HG03521 (cell line): ENCODE measurements around the gene CROCC2.

ENCODE experiments used
- ATAC-seq: cut with Tn5 transposase; IDR thresholded peaks from one replicate; pipeline ENCODE4 v1.9.1; 2021; ENCODE audit warnings: mild to moderate bottlenecking, moderate library complexity; ENCODE audit not compliant: unreplicated experiment

The CROCC2 gene

DNA sequence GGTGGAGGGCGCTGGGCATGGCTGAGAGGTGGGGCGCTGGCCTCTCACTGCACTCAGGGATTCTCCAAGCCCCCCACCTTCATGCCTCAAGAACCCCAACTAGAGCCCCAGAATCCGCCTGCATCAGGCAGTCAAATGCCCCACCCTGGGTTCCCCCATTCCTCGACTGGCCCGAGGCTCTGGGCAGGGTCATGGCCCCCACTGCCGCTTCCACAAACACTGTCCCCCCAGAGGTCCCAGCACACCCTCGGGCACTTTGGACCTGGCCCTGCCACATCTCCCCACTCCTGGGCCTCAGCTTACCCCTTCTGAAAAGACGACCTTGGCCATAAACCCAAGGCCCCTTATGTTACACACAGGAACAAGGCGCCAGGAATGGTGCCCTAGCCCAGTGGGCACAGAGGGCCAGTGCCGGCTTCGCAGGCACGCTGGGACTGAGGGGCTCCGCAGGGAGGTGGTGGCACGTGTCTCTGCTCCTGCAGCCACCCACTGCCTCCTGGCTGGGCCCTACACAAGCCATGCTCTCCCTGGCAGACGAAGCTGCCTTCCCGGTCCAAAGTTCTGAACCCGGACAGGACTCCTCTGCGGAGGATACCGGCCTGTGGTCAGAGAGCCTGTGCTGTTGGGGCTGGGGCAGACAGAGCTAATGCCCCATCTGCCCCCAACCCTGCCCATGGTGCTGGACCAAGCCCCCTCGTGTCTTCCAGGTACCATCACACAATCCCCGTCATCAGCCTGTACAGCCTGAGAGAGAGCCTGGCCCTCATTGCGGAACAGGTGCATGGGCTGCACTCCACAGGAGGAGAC, 30.7 kb upstream of the CROCC2 start:
- ATAC-seq = no peak

DNA sequence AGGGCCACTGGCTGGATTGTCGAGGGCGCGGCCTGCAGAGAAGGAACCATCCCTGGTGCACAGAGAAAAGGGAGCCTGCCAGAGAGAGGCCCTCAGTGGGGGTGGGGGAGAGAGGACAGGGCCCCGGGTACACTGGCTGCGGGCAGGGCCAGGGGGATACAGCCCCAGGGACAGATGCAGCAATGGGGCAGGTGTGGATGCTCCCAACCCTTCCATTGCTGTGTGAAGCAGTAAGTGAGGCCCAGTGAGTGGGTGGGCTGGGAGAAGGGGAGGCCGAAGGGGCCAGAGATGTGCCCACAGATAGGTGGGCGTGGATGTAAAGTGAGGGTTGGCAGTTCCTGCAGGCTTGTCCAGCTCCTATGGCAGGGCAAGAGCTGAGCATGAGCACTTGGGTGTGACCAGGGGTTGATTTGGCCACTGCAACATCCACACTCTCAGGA, 30.1 kb upstream of the CROCC2 start:
- ATAC-seq = no peak

DNA sequence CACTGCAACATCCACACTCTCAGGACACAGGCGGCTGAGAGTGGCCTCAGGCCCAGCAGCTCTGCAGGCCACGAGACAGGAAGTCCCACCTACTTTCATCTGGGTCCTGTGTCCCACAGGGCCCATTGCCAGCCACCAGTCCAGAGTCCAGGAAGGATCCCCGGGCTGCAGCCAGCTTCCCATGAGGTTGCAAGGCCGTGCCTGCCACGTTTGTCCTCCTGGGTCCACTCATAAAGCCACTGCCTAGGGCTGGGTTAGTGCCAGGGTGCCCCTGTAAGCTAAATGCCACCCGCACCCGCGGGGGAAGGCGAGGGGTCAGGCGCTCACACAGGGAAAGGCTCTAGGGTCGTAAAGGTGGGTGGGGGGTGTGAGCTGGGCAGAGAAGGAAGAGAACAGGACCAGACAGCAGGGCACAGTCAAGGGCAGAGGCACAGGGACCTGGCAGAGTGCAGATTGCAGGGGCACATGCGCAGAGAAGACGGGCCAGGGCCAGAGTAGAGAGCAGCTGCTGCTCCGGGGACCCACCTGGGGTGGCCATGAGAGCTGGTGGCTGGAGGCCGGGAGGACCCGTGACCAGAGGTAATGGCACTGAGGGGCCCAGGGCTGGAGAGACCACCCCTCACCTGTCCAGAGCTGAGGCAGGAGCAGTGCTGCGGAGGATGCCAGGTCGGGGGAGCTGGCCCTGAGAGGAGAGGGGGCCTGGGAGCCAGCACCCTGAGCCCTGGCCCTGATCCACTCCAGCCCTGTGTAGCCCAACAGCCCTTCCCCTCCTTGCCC, 29.5 kb upstream of the CROCC2 start:
- no peak for ATAC-seq

DNA sequence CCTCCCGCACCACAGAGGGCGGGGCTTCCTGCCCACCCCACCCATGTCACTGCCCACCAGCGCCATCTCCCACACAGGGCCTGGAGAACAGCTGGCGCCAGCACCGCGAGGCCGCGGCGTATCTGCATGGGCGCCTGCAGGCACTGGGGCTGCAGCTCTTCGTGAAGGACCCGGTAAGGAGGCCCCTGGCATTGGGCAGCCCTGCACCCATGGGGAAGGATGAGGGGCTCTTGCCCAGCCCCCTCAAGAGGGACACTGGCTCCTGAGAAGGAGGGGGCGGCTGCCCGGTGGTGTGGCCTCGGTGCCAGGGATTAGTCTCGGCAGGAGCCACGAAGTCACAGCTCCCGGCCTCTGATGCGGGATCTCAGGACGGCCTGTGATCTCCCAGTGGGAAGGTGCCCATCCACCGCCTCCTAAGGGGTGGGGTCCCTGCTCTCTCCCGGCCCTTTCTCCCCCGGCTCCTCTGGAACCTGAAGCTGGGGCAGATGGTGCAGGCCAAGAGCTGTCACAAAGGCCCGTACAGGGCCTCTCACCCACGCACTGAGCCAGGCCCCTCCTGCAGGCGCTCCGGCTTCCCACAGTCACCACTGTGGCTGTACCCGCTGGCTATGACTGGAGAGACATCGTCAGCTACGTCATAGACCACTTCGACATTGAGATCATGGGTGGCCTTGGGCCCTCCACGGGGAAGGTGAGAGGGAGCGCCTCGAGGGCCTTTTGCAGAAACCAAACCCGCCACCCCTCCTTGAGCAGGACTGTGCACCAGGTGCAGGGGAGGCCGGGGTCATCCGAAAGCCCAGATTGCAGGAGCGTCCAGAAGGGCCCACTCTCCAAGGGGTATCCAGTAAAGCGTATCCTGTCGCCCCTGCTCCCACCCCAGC, 28.4 kb upstream of the CROCC2 start:
- ATAC-seq = no peak

DNA sequence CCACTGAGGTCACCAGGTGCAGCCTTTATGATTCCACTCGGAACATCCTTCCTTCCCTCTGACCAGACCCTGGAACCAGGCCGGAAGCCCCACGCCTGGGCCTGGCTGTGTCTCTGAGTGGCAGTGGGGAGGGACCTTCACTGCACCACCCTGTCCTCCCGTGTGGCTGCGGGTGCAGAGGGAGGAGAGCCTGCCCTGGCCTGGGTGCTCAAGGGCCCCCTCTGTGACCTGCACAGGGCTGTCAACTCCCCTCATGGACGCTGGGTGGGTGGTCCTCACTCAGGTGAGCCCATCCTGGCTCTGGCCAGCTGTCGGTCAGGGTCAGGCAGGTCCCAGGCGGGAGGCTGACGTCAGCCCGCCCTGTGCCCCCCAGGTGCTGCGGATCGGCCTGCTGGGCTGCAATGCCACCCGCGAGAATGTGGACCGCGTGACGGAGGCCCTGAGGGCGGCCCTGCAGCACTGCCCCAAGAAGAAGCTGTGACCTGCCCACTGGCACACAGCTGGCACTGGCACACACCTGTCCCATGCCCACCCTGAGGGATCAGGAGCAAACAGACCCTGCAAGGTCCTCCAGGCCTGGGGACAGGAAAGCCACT, 27.7 kb upstream of the CROCC2 start:
- no peak for ATAC-seq

DNA sequence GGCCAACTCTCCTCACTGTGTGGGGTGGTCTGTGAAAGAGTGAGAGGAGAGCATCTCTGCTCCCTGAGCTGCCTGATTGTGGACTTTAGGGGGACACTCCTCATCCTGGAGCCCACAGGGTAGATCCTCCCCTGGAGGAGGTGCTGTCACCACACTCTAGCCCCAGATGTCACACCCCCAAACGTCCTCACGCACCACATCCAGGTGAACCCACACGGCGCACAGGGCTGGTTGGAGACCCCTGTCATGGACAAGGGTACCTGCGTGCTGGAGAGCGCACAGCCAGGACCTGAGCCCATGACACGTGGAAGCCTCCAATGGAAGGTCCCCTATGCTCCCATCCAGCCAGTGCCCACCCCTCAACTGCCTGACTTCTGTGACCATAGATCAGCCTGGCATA, 27.0 kb upstream of the CROCC2 start:
- ATAC-seq = no peak

DNA sequence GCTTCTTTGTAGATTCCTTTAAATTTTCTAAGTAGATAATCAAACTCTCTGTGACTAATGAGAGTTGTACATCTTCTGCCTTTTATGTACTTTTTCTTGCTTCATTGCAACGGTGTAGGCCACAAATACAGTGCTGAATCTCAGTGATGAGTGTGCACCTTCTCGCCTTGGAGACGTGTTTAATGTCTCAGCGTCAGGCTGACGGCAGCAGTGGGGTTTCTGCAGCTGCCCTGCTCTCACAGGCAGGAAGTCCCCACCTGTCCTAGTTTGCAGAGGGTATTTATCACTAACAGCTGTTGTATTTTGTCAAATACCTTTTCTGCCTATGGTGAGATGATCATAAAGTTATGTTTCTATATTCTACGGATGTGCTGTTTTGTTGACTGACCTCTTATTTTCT, 24.2 kb upstream of the CROCC2 start:
- ATAC-seq = no peak

DNA sequence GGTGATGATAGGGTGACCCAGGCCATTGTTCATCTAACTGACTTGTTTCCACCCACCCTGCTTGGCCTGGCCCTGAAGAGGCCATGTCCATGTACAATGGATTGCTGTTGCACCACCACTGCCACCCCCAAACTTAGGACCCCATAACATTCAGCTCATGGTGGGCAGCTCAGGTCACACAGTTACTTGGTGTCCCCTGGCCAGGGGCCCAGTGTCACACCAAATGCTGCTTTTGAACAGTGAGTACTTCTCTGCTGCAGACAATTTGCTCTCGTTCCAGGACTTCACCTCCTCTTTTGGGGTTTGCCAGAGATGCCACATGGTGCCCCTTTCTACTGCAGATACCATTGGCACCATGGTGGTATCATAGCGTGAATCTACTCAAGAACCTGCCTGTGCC, 21.9 kb upstream of the CROCC2 start:
- no peak for ATAC-seq

DNA sequence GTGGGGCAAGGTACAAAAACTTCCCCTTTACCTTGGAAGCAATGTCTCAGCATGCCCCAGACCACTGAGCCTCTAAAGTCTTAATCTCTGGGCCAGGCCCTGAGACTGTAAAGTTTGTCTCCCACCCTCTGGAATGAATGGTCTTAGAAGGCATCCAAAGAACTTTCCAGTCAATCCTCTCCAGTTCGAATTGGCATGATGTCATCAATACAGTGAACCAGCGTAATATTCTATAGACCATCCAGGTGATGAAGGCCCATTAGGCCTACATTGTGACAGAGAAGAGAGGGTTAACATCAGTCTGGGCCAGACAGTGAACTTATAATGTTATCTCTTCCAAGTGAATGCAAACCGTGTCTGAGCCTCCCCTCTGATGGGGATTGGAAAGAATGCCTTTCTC, 21.4 kb upstream of the CROCC2 start:
- ATAC-seq = no peak

DNA sequence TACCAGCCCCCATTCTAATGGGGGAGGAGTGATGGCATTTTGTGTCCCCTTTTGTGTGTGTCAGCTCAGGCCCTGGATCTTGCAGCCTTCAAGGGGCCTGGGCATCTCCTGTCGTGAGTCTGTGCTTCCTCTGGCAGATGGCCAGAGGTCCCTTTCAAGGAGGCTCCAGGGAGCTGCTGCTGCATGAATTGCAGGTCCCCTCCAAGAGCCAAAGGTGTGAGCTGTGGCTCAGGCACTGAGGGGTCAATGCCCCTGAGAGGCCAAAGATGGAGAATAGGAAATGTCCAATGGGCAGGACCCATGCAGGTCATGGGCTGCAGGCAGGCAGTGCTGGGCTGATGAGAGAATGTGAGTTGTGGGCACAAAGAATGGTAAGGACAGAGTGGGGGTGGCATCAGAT, 20.6 kb upstream of the CROCC2 start:
- ATAC-seq = no peak

DNA sequence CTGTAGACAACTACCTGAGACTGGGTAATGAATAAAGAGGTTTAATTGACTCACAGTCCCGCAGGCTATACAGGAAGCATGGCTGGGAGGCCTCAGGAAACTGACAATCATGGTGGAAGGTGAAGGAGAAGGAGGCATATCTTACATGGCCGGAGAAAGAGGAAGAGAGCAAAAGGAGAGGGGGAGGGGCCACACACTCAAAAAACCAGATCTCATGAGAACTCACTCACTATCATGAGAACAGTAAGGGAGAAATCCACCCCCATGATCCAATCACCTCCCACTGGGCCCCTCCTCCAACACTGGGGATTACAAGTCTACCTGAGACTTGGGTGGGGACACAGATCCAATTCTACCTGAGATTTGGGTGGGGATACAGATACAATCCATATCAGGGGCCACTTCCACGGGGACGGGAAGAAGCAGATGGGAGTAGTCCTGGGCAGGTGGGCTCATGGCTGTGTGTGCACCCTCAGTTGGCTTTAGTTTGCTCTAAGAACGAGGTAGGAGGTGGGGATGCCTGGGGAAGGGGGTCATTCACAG, 20.0 kb upstream of the CROCC2 start:
- ATAC-seq = no peak

DNA sequence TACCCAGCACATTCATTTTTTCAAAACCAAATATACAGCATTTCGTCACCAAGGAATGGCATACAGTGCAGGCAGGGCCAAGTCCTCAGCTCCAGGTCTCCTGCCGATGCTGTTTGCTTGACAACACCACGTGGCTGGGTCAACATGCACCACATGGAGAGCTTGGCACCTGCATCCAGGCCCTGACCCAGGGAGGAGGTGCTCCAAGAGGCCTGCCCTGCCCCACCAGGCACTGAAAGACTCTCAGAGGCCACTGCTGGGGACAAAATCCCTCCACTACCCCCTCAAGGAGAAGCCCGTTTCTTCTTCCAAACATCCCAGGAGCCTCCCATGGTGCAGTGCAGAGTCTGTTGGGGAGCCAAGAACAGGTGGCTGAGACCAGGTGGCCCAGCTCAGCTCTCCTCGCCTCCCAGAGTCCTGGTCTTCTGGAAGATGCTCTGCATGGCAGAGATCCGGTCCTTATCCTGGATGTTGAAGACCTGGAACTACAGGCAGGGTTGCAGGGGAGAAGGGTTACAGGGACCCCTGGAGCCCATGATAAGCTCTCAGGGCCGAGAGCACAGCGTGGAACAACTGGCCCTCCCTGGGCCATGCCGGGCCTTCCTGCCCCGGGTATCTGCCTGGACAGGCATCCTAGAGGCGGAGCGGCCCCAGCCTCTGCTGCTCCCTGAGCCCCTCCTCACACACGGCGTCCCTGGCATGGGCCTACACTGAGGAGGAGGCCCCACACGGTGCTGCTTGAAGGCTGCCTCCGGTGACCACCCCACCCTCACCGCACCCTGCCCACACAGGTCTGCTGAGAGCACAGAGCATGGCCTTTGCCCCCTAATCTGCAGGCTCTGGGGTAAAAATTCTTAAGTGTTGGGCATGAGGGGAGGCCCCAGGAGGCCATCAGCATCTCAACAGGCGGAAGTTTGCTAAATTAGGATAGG, 19.2 kb upstream of the CROCC2 start:
- no peak for ATAC-seq

DNA sequence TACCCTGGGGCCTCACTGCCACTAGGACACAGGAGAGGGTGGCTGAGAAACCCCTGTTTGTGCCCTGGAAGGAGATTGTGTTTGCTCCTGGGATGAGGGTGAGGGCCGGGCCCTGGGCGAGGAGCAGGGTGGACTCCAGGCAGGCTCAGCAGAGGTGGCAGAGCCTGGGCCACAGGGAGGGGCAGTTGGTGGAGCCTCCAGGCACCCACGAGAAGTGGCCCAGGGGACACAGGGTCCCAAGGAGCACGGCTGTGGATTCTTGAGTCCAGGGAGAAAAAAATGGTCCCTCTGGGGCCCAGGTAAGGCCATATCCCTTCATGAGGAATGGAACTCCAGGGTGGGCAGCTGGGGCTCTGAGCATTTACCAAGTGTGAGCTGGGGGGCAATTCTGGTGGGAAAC, 18.5 kb upstream of the CROCC2 start:
- ATAC-seq = no peak

DNA sequence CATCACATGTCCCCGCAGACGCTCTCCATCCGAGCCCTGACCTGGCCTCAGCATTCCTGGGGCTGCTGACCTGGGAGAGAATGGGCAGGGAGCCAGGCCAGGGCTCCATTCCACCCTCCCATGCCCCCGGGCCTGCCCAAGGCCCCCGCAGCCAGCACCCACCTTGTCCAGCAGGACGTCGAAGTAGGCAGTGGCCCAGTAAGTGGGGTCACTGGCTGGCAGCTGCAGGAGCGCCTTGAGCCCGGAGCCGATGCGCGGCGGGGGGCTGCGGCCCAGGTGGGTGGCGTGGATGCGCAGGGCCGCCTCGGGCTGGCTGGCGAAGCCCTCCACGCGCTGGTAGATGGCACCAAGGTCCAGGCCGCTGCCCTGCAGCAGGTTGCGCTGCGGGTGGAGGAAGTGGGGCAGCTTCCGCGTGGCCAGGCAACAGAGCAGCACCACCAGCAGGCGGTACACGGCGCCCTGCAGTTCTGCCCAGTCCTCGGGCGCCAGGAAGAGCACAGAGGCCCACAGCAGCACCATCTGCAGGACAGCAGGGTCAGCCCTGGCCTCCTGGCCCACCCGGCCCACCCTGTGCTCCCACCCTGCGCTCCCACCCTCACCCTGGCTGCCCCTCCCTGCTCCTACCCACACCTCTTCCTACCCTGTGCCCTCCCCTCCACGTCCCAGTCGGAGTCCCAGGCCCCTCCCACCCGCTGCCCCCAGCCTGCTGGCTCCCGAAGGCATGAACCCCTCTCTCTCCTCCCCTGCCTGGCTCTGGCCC, 17.8 kb upstream of the CROCC2 start:
- ATAC-seq = no peak

DNA sequence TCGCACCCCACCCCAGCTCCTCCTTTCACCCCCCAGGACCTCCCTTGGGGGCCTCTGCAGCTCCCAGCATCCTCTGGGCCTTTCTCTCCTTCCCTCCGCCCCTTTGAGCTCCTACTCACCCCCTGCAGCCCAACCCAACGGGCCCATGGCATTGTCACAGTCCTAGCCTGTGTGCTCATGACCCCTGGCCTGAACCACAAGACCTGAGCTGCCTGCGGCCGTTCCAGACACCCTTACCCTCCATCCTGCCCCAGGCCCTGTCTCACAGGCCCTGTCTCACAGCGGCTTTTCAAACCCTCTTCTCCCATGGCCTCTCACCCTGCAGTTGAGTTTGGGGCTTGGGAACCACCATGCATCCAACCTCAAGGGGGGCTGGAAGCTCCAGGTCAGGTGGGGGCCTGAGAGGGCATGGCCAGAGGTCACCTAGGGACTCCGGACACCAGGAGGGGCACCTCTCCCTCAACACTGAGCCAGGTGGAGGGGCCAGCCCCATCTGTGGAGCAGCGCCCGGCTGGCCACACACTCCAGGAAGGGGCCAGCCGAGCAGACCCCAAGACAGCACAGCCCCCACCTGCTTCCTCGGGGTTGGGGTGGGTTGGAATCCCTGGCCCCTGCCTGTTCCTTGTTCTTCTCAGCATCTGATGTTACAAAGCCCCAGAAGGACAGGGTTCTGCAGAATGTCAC, 17.1 kb upstream of the CROCC2 start:
- ATAC-seq = no peak

DNA sequence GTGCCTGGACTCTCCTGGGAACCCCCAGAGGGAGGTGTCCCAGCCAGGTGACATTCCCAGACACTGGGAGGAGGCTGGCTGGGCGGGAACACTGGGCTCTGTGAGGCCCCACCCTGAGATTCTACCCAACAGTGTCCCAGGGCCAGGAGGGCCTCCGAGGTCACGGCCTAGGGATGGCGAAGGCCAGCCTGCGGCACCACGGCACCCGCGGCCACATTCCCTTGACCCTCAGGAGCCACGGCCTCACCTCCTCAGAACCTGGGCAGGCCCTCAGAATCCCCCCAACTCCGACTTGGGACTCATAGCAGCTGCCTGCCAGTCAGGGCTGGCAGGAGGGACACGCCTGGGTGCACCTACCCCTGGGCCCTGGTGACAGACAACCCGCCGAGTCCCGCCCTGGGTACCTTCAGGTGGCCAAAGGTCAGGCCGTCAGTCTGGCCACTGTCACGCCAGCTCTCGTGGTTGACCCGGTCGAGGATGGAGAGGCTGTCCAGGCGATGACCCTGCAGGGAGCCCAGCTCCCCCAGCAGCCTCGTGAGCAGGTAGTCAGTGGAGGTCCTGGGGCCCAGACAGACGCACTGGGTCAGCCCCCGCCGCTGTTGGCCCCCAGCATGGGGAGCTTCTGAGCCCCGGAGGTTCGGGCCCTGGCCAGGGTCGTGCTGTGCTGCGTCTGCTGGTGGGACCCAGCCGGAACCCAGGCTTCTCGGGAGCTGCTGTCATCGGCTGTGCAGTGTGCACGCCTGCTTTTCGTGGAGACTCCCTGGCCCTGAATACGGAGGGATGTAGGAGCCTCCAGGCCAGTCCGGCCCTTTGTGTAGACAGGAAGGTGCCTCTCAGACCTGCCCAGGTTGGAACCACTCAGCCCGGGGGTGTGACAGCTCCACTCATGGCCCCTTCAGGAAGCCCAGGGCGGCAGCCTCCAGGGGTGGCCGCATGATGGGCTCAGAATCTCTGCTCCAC, 16.3 kb upstream of the CROCC2 start:
- ATAC-seq = no peak

DNA sequence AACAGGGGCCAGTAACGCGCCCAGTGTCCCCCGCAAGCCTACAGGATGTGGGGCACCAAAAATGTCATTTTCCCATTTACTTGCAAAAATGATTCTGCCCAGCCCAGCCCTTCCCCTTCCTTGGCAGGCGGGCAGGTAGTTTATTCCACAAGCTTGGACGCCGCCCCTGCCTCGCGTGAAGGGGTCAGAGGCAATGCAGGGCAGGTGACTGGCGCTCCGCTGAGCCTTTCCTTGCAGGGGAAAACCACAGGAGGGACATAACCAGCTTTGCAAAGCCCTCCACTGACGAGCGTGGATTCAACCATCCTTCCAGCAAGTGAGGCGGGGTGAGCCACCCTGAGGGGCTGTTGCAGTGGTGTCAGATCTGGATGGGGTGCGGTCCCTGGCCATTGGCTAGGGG, 15.4 kb upstream of the CROCC2 start:
- no peak for ATAC-seq
